GM19324 (cell line): ENCODE measurements around the gene PPEF1.

Experiments
- ATAC-seq: cut with Tn5 transposase; IDR thresholded peaks from one replicate; pipeline ENCODE4 v1.9.1; 2021; ENCODE audit warnings: mild to moderate bottlenecking, moderate library complexity; ENCODE audit not compliant: unreplicated experiment, low FRiP score

The PPEF1 gene

DNA sequence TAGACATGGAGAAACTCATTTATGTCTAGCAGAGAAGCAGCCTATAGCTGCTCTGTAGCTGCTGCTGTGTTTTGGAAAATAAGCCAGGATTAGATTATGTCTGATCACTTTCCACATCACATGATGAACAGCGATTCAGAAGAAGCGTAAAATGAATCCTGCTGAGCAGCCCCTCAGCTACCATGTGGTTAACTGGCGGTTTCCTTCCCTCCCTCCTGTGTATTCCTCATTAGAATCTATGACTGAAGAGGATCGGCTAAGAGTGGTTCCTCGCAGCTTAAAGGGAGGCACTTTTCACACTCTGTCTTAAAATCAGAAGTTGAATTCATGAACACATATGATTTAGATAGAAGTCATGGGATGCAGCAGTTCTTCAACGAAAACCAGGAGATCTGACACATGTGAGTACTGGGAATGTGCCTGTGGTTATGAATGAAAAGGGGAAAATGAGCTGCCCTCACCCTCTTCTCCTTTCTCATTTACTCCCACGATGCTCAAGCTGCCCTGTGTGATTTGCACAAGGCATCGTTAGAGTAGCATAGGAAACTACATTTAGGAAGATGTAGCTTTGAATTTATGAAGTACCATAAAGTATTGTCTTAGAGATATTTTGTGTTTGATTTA lies at the start of gene PPEF1:
PPEF1 (plus strand) TSS at position 220 of the 624 bp plus-strand sequence; CDS start at position 356, 136 bp downstream.
- ATAC-seq, result no peak

GRCh38 chrX:18661273-18661672 lies 46.2 kb upstream of the PPEF1 start:
- ATAC-seq, result no peak

- no peak for ATAC-seq
Observed at GRCh38 chrX:18664947-18665346, 42.5 kb upstream of the PPEF1 start.

DNA sequence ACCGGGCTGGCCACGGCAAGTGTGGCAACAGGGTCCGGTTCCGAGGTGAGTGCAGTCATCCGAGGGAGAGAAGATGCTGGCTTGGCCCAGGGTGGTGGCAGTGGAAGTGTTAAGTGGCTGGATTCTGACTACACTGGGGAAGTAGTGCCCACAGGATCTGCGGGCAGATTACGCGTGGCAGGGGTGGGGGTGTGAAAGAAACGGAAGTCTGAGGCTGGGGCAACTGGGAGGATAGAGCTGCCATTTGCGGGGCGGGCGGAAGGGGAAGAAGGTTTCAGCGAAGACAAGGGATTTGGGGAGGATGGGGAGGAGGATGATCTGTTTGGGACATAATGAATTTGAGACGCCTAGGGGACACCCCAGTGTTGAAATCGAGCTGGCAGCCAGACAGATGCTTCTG lies 40.8 kb upstream of the PPEF1 start:
- ATAC-seq, result no peak

DNA sequence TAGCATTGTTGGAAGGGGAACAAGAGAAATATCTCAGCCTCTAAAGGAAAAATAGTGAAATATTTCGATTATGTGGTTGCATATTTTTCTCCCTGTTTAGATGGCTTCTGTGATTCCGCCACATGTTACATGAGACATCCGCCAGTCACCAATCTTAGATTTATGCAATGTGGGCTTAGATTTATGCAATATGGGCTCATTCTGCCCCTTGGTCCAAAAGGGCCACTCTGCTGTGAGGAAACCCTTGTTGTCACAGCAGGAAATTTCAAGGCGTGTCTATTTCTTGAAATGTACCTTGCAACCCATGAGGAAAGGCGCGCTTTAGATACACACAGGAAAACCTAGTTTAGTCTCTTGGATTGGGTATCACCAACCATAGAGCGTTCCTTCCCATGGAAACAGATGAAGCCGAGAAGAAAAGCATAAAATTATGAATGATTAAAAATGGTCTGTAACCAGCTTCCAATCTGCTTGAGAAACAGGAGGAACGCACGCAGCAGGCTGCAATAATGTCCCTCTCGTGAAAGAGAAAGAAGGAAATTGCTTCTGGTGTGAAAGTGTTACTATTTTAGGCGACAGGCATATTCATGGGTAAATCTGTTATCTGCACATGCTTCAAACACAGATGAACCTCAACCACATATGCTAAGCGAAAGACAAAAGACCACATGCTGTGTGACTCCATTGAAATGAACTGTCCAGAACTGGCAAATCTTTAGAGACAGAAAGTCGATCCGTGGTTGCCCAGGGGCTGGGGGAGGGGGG lies 39.2 kb upstream of the PPEF1 start:
- ATAC-seq, result no peak

DNA sequence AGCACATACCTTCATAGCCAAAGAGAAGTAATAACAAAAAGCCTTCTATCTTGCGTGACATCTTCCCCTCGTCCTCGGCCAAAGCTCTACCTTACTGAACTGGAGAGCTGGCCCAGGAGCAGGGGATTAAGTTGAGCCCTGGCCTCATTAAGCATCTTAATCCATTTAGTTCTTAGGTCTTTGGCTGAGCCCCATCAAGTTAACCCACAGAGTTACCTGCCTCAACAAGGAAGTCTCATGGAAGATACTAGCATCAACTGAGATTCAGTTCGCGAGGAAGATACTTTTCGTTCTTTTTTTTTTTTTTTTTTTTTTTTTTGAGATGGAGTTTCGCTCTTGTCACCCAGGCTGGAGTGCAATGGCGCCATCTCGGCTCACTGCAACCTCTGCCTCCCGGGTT lies 35.4 kb upstream of the PPEF1 start, which contains the start of gene RS1:
RS1 (minus strand) TSS at position 101 of the 400 bp plus-strand sequence; CDS start at position 61, 40 bp downstream.
- ATAC-seq, result no peak

- ATAC-seq, result peak; percentile 44
Observed at GRCh38 chrX:18674417-18674787, 33.0 kb upstream of the PPEF1 start.

DNA sequence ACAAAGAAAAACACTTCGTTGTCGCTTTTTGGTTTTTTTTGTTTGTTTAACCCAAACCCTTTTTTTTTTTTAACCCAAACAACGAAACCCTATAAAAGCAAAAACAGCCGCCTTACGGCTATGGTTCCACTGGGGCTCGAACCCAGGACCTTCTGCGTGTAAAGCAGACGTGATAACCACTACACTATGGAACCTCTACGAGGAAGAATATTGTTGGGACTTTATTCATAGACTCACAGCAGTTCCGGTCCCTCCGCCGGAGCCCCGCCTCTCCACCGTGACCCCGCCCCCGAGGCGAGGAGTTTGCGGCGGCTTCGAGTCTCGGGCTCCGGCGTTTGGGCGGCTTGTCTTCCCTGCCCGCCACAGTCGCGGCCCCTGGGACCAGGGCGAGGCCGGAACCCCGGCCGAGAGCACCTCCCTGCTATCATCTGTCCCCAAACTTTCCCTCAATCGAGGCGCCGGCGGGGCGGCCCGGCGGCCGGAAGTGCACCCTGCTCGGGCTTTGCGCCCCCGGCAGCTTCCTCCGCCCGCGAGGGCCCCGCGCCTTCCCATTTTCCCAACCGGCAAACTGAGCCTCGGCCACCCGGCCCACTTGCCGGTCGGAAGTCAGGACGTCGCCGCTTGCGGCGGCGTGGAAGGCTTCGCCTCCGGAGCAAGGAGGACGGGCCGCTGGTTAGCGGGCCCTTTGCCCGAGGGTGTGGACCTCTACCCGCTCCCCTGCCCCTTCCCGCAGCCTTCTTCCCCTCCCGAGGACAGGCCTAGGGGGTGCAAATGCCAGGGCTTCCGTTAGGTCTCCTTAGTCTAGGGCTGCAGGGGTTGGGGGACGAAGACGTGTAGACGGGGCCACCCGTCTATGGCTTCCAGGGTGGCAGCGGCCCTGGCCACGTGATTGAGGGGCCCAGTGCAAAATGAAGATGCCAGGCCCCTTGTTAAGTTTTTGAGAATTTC lies 32.4 kb upstream of the PPEF1 start:
- ATAC-seq, result peak; percentile 90

GRCh38 chrX:18676050-18676449 lies 31.4 kb upstream of the PPEF1 start:
- ATAC-seq, result no peak

GRCh38 chrX:18676470-18676869 lies 31.0 kb upstream of the PPEF1 start:
- ATAC-seq, result no peak

- no peak for ATAC-seq
Observed at GRCh38 chrX:18677161-18677869, 30.1 kb upstream of the PPEF1 start.

- no peak for ATAC-seq
Observed at GRCh38 chrX:18681996-18682395, 25.4 kb upstream of the PPEF1 start.

DNA sequence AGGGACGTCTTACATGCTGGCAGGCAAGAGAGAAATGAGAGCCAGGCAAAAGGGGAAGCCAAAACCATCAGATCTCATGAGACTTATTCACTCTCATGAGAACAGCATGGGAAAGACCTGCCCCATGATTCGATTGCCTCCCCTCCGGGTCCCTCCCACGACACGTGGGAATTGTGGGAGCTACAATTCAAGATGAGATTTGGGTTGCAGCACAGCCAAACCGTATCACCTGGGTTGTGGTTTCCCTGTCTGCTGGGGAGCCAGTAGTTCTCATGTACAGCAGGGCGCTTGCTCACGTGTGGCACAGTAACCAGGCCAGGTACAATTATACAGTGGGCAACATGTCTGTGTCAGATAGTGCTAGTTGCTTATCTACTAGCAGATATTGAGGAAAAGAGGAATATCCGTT lies 24.5 kb upstream of the PPEF1 start:
- ATAC-seq, result no peak

DNA sequence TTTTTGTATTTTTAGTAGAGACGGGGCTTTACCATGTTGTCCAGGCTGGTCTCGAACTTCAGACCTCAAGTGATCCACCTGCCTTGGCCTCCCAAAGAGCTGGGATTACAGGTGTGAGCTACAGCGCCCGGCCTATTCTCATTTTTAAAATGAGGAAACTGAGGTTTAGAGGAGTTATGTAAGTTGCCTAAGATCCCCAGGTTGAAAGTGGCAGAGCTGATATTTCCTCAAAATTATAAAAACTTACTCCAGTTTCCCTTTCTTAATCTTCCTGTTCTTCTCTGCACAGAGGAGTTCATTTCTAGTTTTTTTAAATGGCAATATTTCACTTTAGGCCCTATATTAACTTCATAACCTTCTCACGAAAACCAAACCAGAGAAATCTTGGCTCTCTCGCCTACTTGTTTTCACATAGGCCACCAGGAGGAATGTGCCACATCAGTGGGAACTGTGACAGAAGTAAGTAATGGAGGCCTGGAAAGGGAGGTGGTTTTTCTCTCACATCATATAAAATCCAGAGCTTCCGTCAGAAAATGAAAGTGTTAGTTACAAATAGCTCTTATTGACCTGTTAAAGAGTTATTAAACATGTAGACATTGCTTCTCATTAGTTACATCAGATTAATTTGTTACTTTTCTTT lies 19.5 kb upstream of the PPEF1 start:
- ATAC-seq, result no peak

GRCh38 chrX:18691431-18691830 lies 16.0 kb upstream of the PPEF1 start:
- no peak for ATAC-seq

DNA sequence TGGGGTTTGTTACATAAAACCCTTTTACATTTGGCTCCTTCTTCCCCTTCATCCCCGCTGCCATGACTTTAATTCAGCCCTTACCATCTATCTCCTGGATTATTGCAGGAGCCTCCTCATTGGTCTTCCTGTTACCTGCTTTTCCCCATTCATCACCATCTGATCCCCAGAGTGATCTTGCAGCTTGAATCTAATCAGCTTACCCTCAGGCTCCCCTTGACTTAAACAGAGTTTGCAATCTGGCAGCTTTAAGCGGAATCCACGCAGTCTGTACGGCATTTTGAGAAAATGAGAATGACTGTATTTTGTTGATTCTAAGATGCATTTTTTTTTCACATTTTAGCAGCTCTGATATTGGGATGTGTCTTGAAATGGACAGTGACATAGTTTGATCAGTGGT lies 14.9 kb upstream of the PPEF1 start:
- no peak for ATAC-seq

DNA sequence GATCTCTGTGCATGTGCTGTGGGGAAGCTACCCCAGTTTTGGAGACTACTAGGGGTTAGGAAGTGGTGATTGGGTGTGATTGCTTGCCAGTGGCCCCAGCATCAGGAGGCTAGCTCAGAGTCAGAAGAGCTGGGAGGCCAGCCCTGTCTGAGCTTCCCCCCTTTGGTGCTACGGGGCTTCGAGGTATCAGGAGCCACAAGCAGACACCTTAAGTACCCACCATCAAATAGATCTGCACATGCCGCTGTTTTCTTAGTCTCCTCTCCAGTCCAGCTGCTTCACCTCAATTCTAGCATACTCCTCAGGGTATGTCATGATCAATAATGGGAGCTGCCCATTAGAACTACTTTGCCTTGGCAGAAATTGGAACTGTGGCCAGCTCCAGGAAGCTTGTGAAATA lies 10.8 kb upstream of the PPEF1 start:
- no peak for ATAC-seq

DNA sequence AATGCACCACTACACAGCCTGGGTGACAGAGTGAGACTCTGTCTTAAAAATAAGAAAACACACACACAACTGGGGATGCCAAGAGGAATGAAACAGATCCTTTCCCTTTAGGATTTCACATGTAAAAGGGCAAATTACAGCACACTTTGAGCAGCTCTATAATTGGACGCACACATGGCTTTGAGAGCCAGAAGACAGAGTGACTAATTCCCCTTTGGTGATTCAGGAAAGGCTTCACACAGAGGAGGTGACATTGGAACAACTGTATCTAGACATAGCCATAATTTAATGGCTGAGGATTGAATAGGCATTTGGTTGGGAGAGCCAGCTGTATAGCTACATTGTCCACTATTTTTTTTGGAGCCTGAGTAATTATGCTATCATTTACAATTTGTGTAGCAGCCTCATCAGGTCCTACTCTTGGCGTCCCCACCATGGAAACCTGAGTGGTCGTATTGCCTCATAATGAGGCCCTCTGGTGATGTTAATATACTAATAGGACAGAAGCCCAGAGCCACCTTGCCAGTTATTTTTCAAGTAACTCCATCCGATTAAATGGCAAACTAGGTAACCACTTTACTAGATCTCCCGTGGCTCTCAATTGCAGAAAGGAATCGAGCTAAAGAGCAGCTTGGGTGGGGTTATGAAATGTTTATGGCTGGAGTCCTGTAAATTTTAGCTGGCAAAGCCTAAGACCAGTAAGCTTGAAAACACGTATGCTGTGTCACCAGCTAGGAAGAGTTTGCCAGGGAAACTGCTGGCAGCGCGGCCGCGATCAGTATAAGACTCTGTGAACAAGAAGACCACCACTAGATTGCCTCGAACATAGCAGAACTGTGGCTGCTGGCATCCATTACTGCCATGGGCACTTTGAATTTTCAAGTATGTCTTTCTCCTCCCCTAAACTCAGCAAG lies 8.5 kb upstream of the PPEF1 start:
- no peak for ATAC-seq
